Measurements from ENCODE around the gene TMSB4X. TPM values are rescaled to one million over a fixed set of nuclear protein-coding genes. Genes with fewer than 3 reads are reported as not detected.

TMSB4X gene
- total RNA-seq, 1 experiment from 2014 or later = 2,595 TPM

- ChIA-PET CTCF (interaction anchor here (1.3 to 2.9 kb wide), 3 partner anchors 9 to 14 kb away, joined by 5 to 11 read pairs (median 6); no protein-coding TSS in a partner anchor), POLR2A (no interaction called here)
- DNase-seq (ENCODE audit: low spot score) (no peak), ATAC-seq (no peak)
- Mint-ChIP-seq H3K4me1 (peaks cover 8% of the 10 kb centered on the region), H3K36me3 (no peaks in the 10 kb centered on the region), H3K27ac (no peak overlapping the region), H3K9me3 (peaks cover 4% of the 10 kb centered on the region; the same call in 1 of the 2 replicates), H3K4me3 (no peak overlapping the region), H3K27me3 (ENCODE audit: low read depth) (no peaks in the 10 kb centered on the region)
- TF ChIP-seq SMAD4 (CRISPR knock-in tag; IDR thresholded peaks at IDR 0.05) (no peak), ZNF138 (CRISPR knock-in tag; conservative IDR thresholded peaks at IDR 0.05) (no peak), FOXJ3 (CRISPR knock-in tag; IDR thresholded peaks at IDR 0.05; ENCODE audit: borderline replicate concordance) (no peak), GABPB1 (CRISPR knock-in tag; IDR thresholded peaks at IDR 0.05) (peak; percentile 97), NFATC4 (CRISPR knock-in tag; IDR thresholded peaks at IDR 0.05) (no peak), MAX (CRISPR knock-in tag; IDR thresholded peaks at IDR 0.05) (no peak)
Observed at GRCh38 chrX:12955882-12956703, 18.8 kb upstream of the TMSB4X start.

- ChIA-PET CTCF (interaction anchor here (1.6 to 2.9 kb wide), 2 partner anchors 10 to 14 kb away, joined by 5 to 11 read pairs; no protein-coding TSS in a partner anchor), POLR2A (no interaction called here)
- ATAC-seq (no peak; the same call in 1 of the 2 replicates), DNase-seq (ENCODE audit: low spot score) (no peak)
- no peaks in the 10 kb centered on the region for H3K27me3 Mint-ChIP-seq (ENCODE audit: low read depth)
- H3K9me3 Mint-ChIP-seq = peaks cover 11% of the 10 kb centered on the region
- H3K27ac Mint-ChIP-seq = peak overlapping the region; percentile 45; the same call in 1 of the 2 replicates
- TF ChIP-seq ZBTB43 (CRISPR knock-in tag; IDR thresholded peaks at IDR 0.05) = no peak
- TF ChIP-seq ZNF425 (CRISPR knock-in tag; conservative IDR thresholded peaks at IDR 0.05) = no peak
- TF ChIP-seq SMAD3 (CRISPR knock-in tag; IDR thresholded peaks at IDR 0.05; ENCODE audit: borderline replicate concordance) = no peak
- TF ChIP-seq FOXK1 (CRISPR knock-in tag; IDR thresholded peaks at IDR 0.05) = no peak
- peaks cover 7% of the 10 kb centered on the region for H3K36me3 Mint-ChIP-seq
- no peak overlapping the region for H3K4me3 Mint-ChIP-seq
- peaks cover 7% of the 10 kb centered on the region for H3K4me1 Mint-ChIP-seq
Observed at GRCh38 chrX:12956704-12957534, 18.0 kb upstream of the TMSB4X start.

- H3K36me3 Mint-ChIP-seq = peaks cover 11% of the 10 kb centered on the region
Observed at GRCh38 chrX:12958059-12958458, 16.9 kb upstream of the TMSB4X start.

More at GRCh38 chrX:12958059-12958458, 16.9 kb upstream of the TMSB4X start:
- ATAC-seq (no peak), DNase-seq (ENCODE audit: low spot score) (no peak)
- no peaks in the 10 kb centered on the region for H3K27me3 Mint-ChIP-seq (ENCODE audit: low read depth)
- no peak overlapping the region for H3K27ac Mint-ChIP-seq
- ChIA-PET CTCF (interaction anchor here (2.9 kb wide), 1 partner anchor 12 kb away, joined by 11 read pairs; no protein-coding TSS in a partner anchor), POLR2A (no interaction called here)
- TF ChIP-seq USF2 (CRISPR knock-in tag; IDR thresholded peaks at IDR 0.05) (no peak), ERG (CRISPR knock-in tag; IDR thresholded peaks at IDR 0.05) (no peak)
- peaks cover 7% of the 10 kb centered on the region for H3K4me1 Mint-ChIP-seq
- H3K9me3 Mint-ChIP-seq = peaks cover 15% of the 10 kb centered on the region
- H3K4me3 Mint-ChIP-seq = no peak overlapping the region
